Measurements from ENCODE around the gene TAS2R1.

DNA sequence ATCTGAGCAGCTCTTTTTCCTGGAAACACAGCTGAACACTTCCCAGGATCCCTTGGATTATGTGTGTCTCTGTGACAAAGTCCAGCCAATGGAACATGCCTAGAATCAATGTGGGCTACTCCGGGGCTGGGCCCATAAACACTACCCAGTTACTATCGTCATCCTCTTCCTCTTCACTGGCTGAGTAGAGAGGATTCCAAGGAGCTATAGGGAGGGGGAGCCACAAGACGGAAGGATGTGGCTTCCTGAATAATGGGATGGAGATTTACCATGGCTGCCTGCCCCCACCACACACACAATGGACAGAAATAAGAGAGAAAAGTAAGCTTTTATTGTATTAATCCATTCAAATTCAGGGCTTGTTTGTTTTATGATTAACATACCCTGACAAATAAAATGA lies 22.1 kb upstream of the TAS2R1 start:
- TF ChIP-seq EZH2 (IDR thresholded peaks at IDR 0.05; ENCODE audit: low read length) = no peak
- TF ChIP-seq, protein P1, sequence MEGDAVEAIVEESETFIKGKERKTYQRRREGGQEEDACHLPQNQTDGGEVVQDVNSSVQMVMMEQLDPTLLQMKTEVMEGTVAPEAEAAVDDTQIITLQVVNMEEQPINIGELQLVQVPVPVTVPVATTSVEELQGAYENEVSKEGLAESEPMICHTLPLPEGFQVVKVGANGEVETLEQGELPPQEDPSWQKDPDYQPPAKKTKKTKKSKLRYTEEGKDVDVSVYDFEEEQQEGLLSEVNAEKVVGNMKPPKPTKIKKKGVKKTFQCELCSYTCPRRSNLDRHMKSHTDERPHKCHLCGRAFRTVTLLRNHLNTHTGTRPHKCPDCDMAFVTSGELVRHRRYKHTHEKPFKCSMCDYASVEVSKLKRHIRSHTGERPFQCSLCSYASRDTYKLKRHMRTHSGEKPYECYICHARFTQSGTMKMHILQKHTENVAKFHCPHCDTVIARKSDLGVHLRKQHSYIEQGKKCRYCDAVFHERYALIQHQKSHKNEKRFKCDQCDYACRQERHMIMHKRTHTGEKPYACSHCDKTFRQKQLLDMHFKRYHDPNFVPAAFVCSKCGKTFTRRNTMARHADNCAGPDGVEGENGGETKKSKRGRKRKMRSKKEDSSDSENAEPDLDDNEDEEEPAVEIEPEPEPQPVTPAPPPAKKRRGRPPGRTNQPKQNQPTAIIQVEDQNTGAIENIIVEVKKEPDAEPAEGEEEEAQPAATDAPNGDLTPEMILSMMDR (optimal IDR thresholded peaks at IDR 0.05 in 1 of 3, IDR thresholded peaks at IDR 0.05 in 1 of 3, conservative IDR thresholded peaks at IDR 0.05 in 1 of 3; ENCODE audit: extremely low read depth in 1 of 3, insufficient read depth in 2 of 3, low read length in 3 of 3) = no peak
